ENCODE data around the gene AHCYL1.

DNA sequence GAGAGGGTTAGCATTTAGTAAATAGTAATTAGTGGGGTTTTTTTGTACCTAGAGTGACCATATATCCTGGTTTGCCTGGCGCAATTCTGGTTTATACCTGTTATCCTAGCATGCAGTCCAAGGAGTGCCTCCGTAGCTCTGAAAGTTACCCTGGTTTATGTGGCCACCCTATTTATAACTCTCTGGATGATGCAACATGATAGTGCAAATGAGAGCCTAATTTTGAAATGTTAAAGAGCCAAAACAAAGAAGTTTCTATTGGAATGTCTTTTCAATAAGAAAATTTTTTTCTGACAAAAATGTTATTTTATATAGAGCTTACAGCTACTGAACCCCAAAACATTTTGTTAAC is 5.7 kb downstream of the AHCYL1 start:
- TF ChIP-seq, protein P1, sequence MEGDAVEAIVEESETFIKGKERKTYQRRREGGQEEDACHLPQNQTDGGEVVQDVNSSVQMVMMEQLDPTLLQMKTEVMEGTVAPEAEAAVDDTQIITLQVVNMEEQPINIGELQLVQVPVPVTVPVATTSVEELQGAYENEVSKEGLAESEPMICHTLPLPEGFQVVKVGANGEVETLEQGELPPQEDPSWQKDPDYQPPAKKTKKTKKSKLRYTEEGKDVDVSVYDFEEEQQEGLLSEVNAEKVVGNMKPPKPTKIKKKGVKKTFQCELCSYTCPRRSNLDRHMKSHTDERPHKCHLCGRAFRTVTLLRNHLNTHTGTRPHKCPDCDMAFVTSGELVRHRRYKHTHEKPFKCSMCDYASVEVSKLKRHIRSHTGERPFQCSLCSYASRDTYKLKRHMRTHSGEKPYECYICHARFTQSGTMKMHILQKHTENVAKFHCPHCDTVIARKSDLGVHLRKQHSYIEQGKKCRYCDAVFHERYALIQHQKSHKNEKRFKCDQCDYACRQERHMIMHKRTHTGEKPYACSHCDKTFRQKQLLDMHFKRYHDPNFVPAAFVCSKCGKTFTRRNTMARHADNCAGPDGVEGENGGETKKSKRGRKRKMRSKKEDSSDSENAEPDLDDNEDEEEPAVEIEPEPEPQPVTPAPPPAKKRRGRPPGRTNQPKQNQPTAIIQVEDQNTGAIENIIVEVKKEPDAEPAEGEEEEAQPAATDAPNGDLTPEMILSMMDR (IDR thresholded peaks at IDR 0.05): no peak
- TF ChIP-seq EP300 (IDR thresholded peaks at IDR 0.05) (no peak), POLR2A (IDR thresholded peaks at IDR 0.05) (no peak)
